ENCODE data around the gene ARFIP1. TPM values are rescaled to one million over a fixed set of nuclear protein-coding genes. Genes with fewer than 3 reads are reported as not detected.

Gene ARFIP1
- total RNA-seq, 4 donors from 2014 or later = 26.3 to 36.1 (median 30.6) TPM

- no peak for DNase-seq (ENCODE audit: extremely low spot score)
- H3K36me3 ChIP-seq = peaks cover 0 to 3% (median 0%) of the 10 kb centered on the region in 4 donors
- intact Hi-C loops (cut with DNase I) = no loop called here
- H3K27ac ChIP-seq (replicated peaks in 1 of 4) = no peak overlapping the region
- H3K9me3 ChIP-seq = no peaks in the 10 kb centered on the region
- no peaks in the 10 kb centered on the region for H3K27me3 ChIP-seq
- TF ChIP-seq EP300 (IDR thresholded peaks at IDR 0.05) (no peak), CTCF (IDR thresholded peaks at IDR 0.05) (no peak), POLR2A (IDR thresholded peaks at IDR 0.05; ENCODE audit: low read depth) (no peak), POLR2AphosphoS5 (IDR thresholded peaks at IDR 0.05) (no peak)
- H3K4me3 ChIP-seq = no peak overlapping the region
- H3K4me1 ChIP-seq = no peaks in the 10 kb centered on the region
Observed at GRCh38 chr4:152898606-152899005, 118.9 kb downstream of the ARFIP1 start.

- H3K4me1 ChIP-seq = no peaks in the 10 kb centered on the region
- no peak overlapping the region for H3K4me3 ChIP-seq
- intact Hi-C loops (cut with DNase I) = no loop called here
- no peak for DNase-seq (ENCODE audit: extremely low spot score)
- no peaks in the 10 kb centered on the region for H3K27me3 ChIP-seq
- TF ChIP-seq CTCF (IDR thresholded peaks at IDR 0.05) = no peak
- no peak for TF ChIP-seq POLR2AphosphoS5 (IDR thresholded peaks at IDR 0.05)
- TF ChIP-seq EP300 (IDR thresholded peaks at IDR 0.05) = no peak
- TF ChIP-seq POLR2A (IDR thresholded peaks at IDR 0.05; ENCODE audit: low read depth) = no peak
- no peaks in the 10 kb centered on the region for H3K9me3 ChIP-seq
- peaks cover 0 to 10% (median 2%) of the 10 kb centered on the region in 4 donors for H3K36me3 ChIP-seq
- no peak overlapping the region for H3K27ac ChIP-seq (replicated peaks in 1 of 4)
Observed at GRCh38 chr4:152900395-152900794, 120.6 kb downstream of the ARFIP1 start.

- WGBS = 81% methylated on average over 3 of the region's 3 CpGs
- DNase-seq (ENCODE audit: extremely low spot score) = no peak
- Histone ChIP-seq H3K4me1 (no peaks in the 10 kb centered on the region), H3K4me3 (no peak overlapping the region), H3K36me3 (peaks cover 0 to 14% (median 2%) of the 10 kb centered on the region in 4 donors), H3K27me3 (no peaks in the 10 kb centered on the region), H3K9me3 (no peaks in the 10 kb centered on the region), H3K27ac (replicated peaks in 1 of 4) (no peak overlapping the region)
- TF ChIP-seq POLR2A (IDR thresholded peaks at IDR 0.05; ENCODE audit: low read depth) (no peak), EP300 (IDR thresholded peaks at IDR 0.05) (no peak), POLR2AphosphoS5 (IDR thresholded peaks at IDR 0.05) (no peak), CTCF (IDR thresholded peaks at IDR 0.05) (no peak)
- intact Hi-C loops (cut with DNase I) = no loop called here
Observed at GRCh38 chr4:152901205-152901604, 121.5 kb downstream of the ARFIP1 start.

GRCh38 chr4:152903658-152904057 lies 123.9 kb downstream of the ARFIP1 start:
- TF ChIP-seq POLR2AphosphoS5 (IDR thresholded peaks at IDR 0.05) (no peak), EP300 (IDR thresholded peaks at IDR 0.05) (no peak), POLR2A (IDR thresholded peaks at IDR 0.05; ENCODE audit: low read depth) (no peak), CTCF (IDR thresholded peaks at IDR 0.05) (no peak)
- Histone ChIP-seq H3K27ac (replicated peaks in 1 of 4) (no peak overlapping the region), H3K36me3 (peaks cover 0 to 23% (median 2%) of the 10 kb centered on the region in 4 donors), H3K27me3 (no peaks in the 10 kb centered on the region), H3K4me3 (no peak overlapping the region), H3K9me3 (no peaks in the 10 kb centered on the region), H3K4me1 (no peaks in the 10 kb centered on the region)
- intact Hi-C loops (cut with DNase I) = no loop called here
- no peak for DNase-seq (ENCODE audit: extremely low spot score)

- 82% methylated on average over 4 of the region's 4 CpGs for WGBS
- intact Hi-C loops (cut with DNase I) = no loop called here
Observed at GRCh38 chr4:152909901-152910300, 130.1 kb downstream of the ARFIP1 start.

More at GRCh38 chr4:152909901-152910300, 130.1 kb downstream of the ARFIP1 start:
- no peak for DNase-seq (ENCODE audit: extremely low spot score)
- Histone ChIP-seq H3K27me3 (no peaks in the 10 kb centered on the region), H3K4me1 (no peaks in the 10 kb centered on the region), H3K36me3 (peaks cover 0 to 32% (median 8%) of the 10 kb centered on the region in 4 donors), H3K9me3 (no peaks in the 10 kb centered on the region), H3K4me3 (no peak overlapping the region), H3K27ac (replicated peaks in 1 of 4) (no peak overlapping the region)
- TF ChIP-seq CTCF (IDR thresholded peaks at IDR 0.05) (no peak), POLR2AphosphoS5 (IDR thresholded peaks at IDR 0.05) (no peak), POLR2A (IDR thresholded peaks at IDR 0.05; ENCODE audit: low read depth) (no peak), EP300 (IDR thresholded peaks at IDR 0.05) (no peak)
